ENCODE measurements around the gene ACTN1.

DNA sequence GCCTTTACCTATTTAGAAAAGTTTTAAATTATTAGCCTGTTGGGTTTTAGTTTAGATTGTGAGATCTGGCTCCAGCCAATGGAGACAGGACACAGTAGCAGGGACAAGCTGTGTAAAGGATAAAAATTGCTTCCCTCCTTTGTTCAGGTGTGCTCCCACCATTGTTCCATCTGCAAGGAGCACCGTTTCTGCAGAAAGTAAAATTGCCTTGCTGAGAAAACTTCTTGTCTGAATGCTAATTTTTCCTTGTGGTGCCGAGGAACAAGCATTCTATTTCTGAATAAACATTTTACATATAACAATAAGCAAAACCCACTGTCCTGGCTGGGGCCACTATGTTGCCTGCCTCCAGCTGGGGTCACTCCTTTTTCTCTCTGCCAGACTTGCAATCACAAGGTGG lies 113.6 kb downstream of the ACTN1 start:
- TF ChIP-seq CTCF (tag by site-specific recombination; IDR thresholded peaks at IDR 0.05) (no peak), ELK4 (IDR thresholded peaks at IDR 0.05; ENCODE audit: borderline replicate concordance, low read depth, low read length) (no peak), ZNF2 (tag by site-specific recombination; IDR thresholded peaks at IDR 0.05) (no peak), KLF7 (tag by site-specific recombination; IDR thresholded peaks at IDR 0.05; ENCODE audit: borderline replicate concordance) (no peak), ZNF138 (tag by site-specific recombination; IDR thresholded peaks at IDR 0.05; ENCODE audit: borderline replicate concordance) (no peak), ZNF530 (tag by site-specific recombination; IDR thresholded peaks at IDR 0.05; ENCODE audit: low read depth) (no peak), ZNF610 (tag by site-specific recombination; IDR thresholded peaks at IDR 0.05; ENCODE audit: borderline replicate concordance) (no peak), ZNF518A (tag by site-specific recombination; conservative IDR thresholded peaks at IDR 0.05; ENCODE audit: low read depth) (no peak), KLF9 (tag by site-specific recombination; IDR thresholded peaks at IDR 0.05; ENCODE audit: low read depth) (no peak), SALL2 (tag by site-specific recombination; IDR thresholded peaks at IDR 0.05; ENCODE audit: borderline replicate concordance) (no peak), YY1 (tag by site-specific recombination; IDR thresholded peaks at IDR 0.05) (no peak), ZNF549 (tag by site-specific recombination; IDR thresholded peaks at IDR 0.05) (no peak), ZNF239 (tag by site-specific recombination; IDR thresholded peaks at IDR 0.05) (no peak)
- TF ChIP-seq, protein P1, sequence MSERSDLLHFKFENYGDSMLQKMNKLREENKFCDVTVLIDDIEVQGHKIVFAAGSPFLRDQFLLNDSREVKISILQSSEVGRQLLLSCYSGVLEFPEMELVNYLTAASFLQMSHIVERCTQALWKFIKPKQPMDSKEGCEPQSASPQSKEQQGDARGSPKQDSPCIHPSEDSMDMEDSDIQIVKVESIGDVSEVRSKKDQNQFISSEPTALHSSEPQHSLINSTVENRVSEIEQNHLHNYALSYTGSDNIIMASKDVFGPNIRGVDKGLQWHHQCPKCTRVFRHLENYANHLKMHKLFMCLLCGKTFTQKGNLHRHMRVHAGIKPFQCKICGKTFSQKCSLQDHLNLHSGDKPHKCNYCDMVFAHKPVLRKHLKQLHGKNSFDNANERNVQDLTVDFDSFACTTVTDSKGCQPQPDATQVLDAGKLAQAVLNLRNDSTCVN (tag by site-specific recombination; optimal IDR thresholded peaks at IDR 0.05) = no peak
